Ishikawa (cell line): Measurements from ENCODE around the gene ADCY2.

Experiments used
- CEBPB ChIP-seq: IDR thresholded peaks from 2 replicates; pipeline ENCODE4 v1.6.1; 2012
- CREB1 ChIP-seq: IDR thresholded peaks from 2 replicates; pipeline ENCODE4 v1.6.1; 2012; ENCODE audit warnings: low read depth
- EGR1 ChIP-seq: IDR thresholded peaks from 2 replicates; pipeline ENCODE4 v1.6.1; 2012
- EP300 ChIP-seq: IDR thresholded peaks from 2 replicates; pipeline ENCODE4 v1.6.1; 2012; ENCODE audit warnings: borderline replicate concordance
- FOXM1 ChIP-seq: IDR thresholded peaks from 2 replicates; pipeline ENCODE4 v1.6.1; 2012; ENCODE audit warnings: low read depth, borderline replicate concordance
- NFIC ChIP-seq: IDR thresholded peaks from 2 replicates; pipeline ENCODE4 v1.6.1; 2012
- RAD21 ChIP-seq: IDR thresholded peaks from 2 replicates; pipeline ENCODE4 v1.6.1; 2012; ENCODE audit warnings: low read depth
- REST ChIP-seq: IDR thresholded peaks from 2 replicates; pipeline ENCODE4 v1.6.1; 2012; ENCODE audit warnings: low read depth, mild to moderate bottlenecking
- TAF1 ChIP-seq: IDR thresholded peaks from 2 replicates; pipeline ENCODE4 v1.6.1; 2012; ENCODE audit warnings: low read depth, mild to moderate bottlenecking
- TCF12 ChIP-seq: IDR thresholded peaks from 2 replicates; pipeline ENCODE4 v1.6.1; 2012; ENCODE audit warnings: low read depth
- TEAD4 ChIP-seq: IDR thresholded peaks from 2 replicates; pipeline ENCODE4 v1.6.1; 2012
- YY1 ChIP-seq: IDR thresholded peaks from 2 replicates; pipeline ENCODE4 v1.6.1; 2012; ENCODE audit warnings: low read depth
- ZBTB7A ChIP-seq: IDR thresholded peaks from 2 replicates; pipeline ENCODE4 v1.6.1; 2012; ENCODE audit warnings: low read depth
- TF ChIP-seq, protein P1 (sequence below): IDR thresholded peaks from 2 replicates; pipeline ENCODE4 v1.6.1; 2012
- TF ChIP-seq, protein P2 (sequence below): IDR thresholded peaks from 2 replicates; pipeline ENCODE4 v1.6.1; 2012

The ADCY2 gene

DNA sequence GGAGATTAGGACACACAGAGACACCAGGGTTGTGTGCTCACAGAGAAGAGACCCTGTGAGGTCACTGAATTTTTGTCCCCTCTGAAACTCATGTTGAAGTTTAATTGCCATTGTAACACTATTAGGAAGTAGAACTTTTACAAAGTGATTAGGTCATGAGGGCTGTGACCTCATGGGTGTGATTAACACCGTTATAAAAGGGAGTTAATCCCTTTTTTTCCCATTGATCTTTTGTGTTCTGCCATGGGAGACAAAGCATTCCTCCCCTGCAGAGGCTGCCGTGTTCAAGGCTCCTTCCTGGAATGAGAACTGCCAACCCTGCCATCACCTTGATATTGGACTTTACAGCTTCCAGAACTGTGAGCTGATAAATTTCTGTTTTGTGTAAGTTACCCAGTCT is 221.0 kb downstream of the ADCY2 start:
- no peak for TF ChIP-seq CEBPB
- TF ChIP-seq FOXM1: no peak
- TF ChIP-seq, protein P1, sequence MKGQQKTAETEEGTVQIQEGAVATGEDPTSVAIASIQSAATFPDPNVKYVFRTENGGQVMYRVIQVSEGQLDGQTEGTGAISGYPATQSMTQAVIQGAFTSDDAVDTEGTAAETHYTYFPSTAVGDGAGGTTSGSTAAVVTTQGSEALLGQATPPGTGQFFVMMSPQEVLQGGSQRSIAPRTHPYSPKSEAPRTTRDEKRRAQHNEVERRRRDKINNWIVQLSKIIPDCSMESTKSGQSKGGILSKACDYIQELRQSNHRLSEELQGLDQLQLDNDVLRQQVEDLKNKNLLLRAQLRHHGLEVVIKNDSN: no peak
- TF ChIP-seq YY1: no peak
- TF ChIP-seq, protein P2, sequence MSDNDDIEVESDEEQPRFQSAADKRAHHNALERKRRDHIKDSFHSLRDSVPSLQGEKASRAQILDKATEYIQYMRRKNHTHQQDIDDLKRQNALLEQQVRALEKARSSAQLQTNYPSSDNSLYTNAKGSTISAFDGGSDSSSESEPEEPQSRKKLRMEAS: no peak
- no peak for TF ChIP-seq ZBTB7A
- no peak for TF ChIP-seq REST
- no peak for TF ChIP-seq CREB1
- TF ChIP-seq TEAD4: no peak
- TF ChIP-seq EP300: no peak
- no peak for TF ChIP-seq EGR1
- no peak for TF ChIP-seq RAD21
- no peak for TF ChIP-seq TCF12
- no peak for TF ChIP-seq TAF1
- TF ChIP-seq NFIC: no peak

- no peak for TF ChIP-seq TAF1
- no peak for TF ChIP-seq FOXM1
- TF ChIP-seq, protein P2: no peak
- TF ChIP-seq TEAD4: no peak
- TF ChIP-seq RAD21: no peak
- no peak for TF ChIP-seq REST
- TF ChIP-seq CEBPB: no peak
- no peak for TF ChIP-seq NFIC
These were observed 226.6 kb downstream of the ADCY2 start for GRCh38 chr5:7622498-7622897.

DNA sequence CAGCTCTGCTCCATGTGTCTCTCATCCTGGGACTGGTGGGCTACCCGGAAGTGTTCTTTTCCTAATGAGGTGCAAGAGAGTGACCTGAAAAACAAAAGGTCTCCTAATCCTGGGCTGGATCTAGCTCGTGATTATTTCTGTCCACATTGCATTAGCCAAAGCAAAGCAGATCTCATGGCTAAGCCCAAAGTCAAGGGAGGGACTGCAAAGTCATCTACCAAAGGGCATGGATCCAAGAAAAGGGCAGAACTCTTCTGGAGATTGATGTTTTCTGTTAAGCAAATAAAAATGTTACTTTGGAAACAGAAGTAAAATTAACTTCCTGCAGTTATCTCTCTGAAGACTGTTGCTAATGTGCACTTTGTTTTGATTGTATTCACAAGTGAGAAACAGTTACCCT is 229.8 kb downstream of the ADCY2 start:
- TF ChIP-seq, protein P2: no peak
- TF ChIP-seq CEBPB (no peak), RAD21 (no peak), FOXM1 (no peak), EGR1 (no peak), NFIC (no peak), TEAD4 (no peak), TAF1 (no peak), YY1 (no peak), TCF12 (no peak), REST (no peak), ZBTB7A (no peak), CREB1 (no peak), EP300 (no peak)
- TF ChIP-seq, protein P1: no peak

DNA sequence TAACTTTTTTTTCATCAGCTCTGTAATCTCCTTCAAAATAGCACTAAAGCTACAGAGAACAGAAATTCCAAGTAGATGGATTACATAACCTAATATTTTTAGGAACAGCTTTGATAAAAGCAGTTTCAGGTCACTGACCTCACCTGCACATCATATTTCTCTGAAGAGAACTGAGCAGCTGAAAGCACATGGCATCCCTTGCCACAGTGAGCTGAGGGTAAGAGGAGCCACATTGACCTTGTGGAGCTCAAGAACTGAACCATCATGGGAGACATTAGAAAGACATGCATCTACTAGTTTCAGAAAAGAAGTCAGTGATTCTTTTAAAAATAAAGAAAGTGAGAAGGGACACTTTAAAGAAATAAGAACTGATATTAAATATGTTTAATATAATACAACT is 232.3 kb downstream of the ADCY2 start:
- TF ChIP-seq, protein P2: no peak
- TF ChIP-seq ZBTB7A (no peak), YY1 (no peak), REST (no peak), TEAD4 (no peak), EGR1 (no peak), EP300 (no peak), TCF12 (no peak), RAD21 (no peak), FOXM1 (no peak), CEBPB (no peak), TAF1 (no peak), CREB1 (no peak), NFIC (no peak)
- TF ChIP-seq, protein P1: no peak
